Hepatic stellate cell (primary cell): Measurements from ENCODE around the gene ZNF366.
A peak's percentile ranks its signal among the peaks of the same experiment; 100 is the strongest.

Source experiments
- DNase-seq: peaks from one replicate; pipeline ENCODE4 v3.0.0; 2011; ENCODE audit warnings: low spot score

ZNF366 gene

GRCh38 chr5:72441094-72441723 is 66.0 kb downstream of the ZNF366 start:
- DNase-seq = no peak

- no peak for DNase-seq
Observed at GRCh38 chr5:72440207-72440638, 67.0 kb downstream of the ZNF366 start.

- DNase-seq = no peak
Observed at GRCh38 chr5:72439192-72439591, 68.0 kb downstream of the ZNF366 start.

- DNase-seq = no peak
Observed at GRCh38 chr5:72438141-72438540, 69.1 kb downstream of the ZNF366 start.

GRCh38 chr5:72436796-72437471 is 70.3 kb downstream of the ZNF366 start:
- DNase-seq = no peak

- no peak for DNase-seq
Observed at GRCh38 chr5:72434781-72435437, 72.3 kb downstream of the ZNF366 start.

- DNase-seq = no peak
Observed at GRCh38 chr5:72434056-72434780, 73.0 kb downstream of the ZNF366 start.

GRCh38 chr5:72433522-72433921 is 73.7 kb downstream of the ZNF366 start:
- no peak for DNase-seq

- DNase-seq = no peak
Observed at GRCh38 chr5:72428669-72429068, 78.5 kb downstream of the ZNF366 start.

- peak; percentile 47 for DNase-seq
Observed at GRCh38 chr5:72427488-72428437, 79.4 kb downstream of the ZNF366 start.

GRCh38 chr5:72427016-72427415 is 80.2 kb downstream of the ZNF366 start:
- DNase-seq = no peak

- no peak for DNase-seq
Observed at GRCh38 chr5:72426019-72426418, 81.2 kb downstream of the ZNF366 start.

GRCh38 chr5:72418271-72418670 is 88.9 kb downstream of the ZNF366 start:
- DNase-seq = no peak

GRCh38 chr5:72417333-72418062 is 89.7 kb downstream of the ZNF366 start:
- no peak for DNase-seq

- no peak for DNase-seq
Observed at GRCh38 chr5:72415616-72416325, 91.4 kb downstream of the ZNF366 start.

- DNase-seq = peak; percentile 58
Observed at GRCh38 chr5:72412283-72413055, 94.7 kb downstream of the ZNF366 start.

- no peak for DNase-seq
Observed at GRCh38 chr5:72410688-72411295, 96.4 kb downstream of the ZNF366 start.

GRCh38 chr5:72408603-72409002 is 98.6 kb downstream of the ZNF366 start:
- DNase-seq = no peak

GRCh38 chr5:72408127-72408526 is 99.1 kb downstream of the ZNF366 start:
- no peak for DNase-seq
